Activated CD8-positive, alpha-beta memory T cell treated with anti-CD3 and anti-CD28 coated beads for 1 hour (primary cell): ENCODE results near the gene DMWD.

Experiments
- DNase-seq, 2 donors: peaks; one replicate each; pipeline ENCODE4 v3.0.0-alpha.2; 2020; ENCODE audit warnings: low read depth in 1 of 2; ENCODE audit errors: extremely low read depth in 1 of 2

DMWD gene

GRCh38 chr19:45770192-45771101, 22.2 kb downstream of the DMWD start:
- peak; percentile 68 to 86 for DNase-seq

- DNase-seq, result no peak
Measured at GRCh38 chr19:45769821-45770191, 22.8 kb downstream of the DMWD start.

- DNase-seq, result peak; percentile 77 to 85
Measured at GRCh38 chr19:45768984-45769782, 23.5 kb downstream of the DMWD start, which contains the start of gene SIX5. SIX5 (minus strand) TSS chr19:45769252; CDS start chr19:45768844, 408 bp downstream.

- DNase-seq, result no peak
Measured at GRCh38 chr19:45768655-45768983, 24.0 kb downstream of the DMWD start.

GRCh38 chr19:45767881-45768654, 24.6 kb downstream of the DMWD start:
- no peak for DNase-seq

GRCh38 chr19:45767410-45767880, 25.2 kb downstream of the DMWD start:
- DNase-seq, result no peak

- no peak for DNase-seq
Measured at GRCh38 chr19:45766869-45767346, 25.7 kb downstream of the DMWD start.

- DNase-seq, result no peak
Measured at GRCh38 chr19:45766296-45766868, 26.3 kb downstream of the DMWD start.

GRCh38 chr19:45765702-45766295, 26.8 kb downstream of the DMWD start:
- DNase-seq, result no peak

- DNase-seq, result no peak
Measured at GRCh38 chr19:45764945-45765701, 27.5 kb downstream of the DMWD start.

- no peak for DNase-seq
Measured at GRCh38 chr19:45764475-45764874, 28.2 kb downstream of the DMWD start.

- no peak for DNase-seq
Measured at GRCh38 chr19:45763691-45764294, 28.9 kb downstream of the DMWD start.

- no peak for DNase-seq
Measured at GRCh38 chr19:45762870-45763631, 29.6 kb downstream of the DMWD start.

GRCh38 chr19:45761714-45762113, 30.9 kb downstream of the DMWD start:
- DNase-seq, result no peak

GRCh38 chr19:45758921-45759320, 33.7 kb downstream of the DMWD start:
- no peak for DNase-seq

- DNase-seq, result no peak
Measured at GRCh38 chr19:45757695-45758094, 35.0 kb downstream of the DMWD start.

GRCh38 chr19:45754323-45754722, 38.3 kb downstream of the DMWD start:
- no peak for DNase-seq

- DNase-seq, result no peak
Measured at GRCh38 chr19:45753548-45753947, 39.1 kb downstream of the DMWD start.
